ENCODE measurements around the gene CYP4A22. TPM values are rescaled to one million over a fixed set of nuclear protein-coding genes. Genes with fewer than 3 reads are reported as not detected.

The CYP4A22 gene
- total RNA-seq, 1 experiment from 2014 or later: not detected

DNA sequence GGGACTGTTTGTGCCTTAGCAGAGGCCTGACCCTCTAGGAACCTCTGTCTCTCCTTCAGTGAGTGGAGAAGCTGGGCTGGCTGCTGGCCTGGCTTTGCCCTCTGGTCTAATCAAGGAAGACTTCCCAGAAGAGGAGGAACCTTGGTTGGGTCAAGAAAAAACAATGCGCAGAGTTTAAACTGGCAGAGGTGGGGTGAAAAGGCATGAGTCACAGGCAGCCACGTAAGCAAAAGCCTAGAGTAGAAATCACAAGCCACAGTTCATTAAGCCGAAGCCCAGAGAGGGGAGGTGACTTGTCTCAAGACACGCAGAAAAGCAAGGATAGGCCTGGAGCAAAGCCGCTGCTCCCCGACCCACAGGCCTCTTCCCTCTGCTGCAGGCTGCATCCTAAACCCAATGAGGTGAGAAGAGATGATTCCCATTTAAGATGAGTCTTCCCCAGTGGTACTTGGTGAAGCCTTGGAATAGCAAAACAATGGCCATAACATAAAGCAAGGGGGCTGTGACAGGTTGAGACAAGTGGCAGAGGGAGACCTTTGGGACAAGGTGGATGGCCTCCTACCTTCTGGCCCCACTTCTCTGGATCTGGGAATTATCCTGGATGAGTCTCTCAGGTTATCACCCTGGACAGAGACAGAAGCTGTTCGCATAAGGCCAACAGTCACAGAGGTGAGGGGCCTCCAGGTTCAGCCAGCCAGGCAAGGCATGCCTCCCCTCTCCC is 44.9 kb downstream of the CYP4A22 start:
- H2BK120ac ChIP-seq (ENCODE audit: low read depth, low read length, poor library complexity, severe bottlenecking): no peak overlapping the region
- H3K23ac ChIP-seq (ENCODE audit: insufficient read length, low read depth, low read length): no peak overlapping the region
- no peak overlapping the region for H2AFZ ChIP-seq (ENCODE audit: low read length)
- H3K4me1 ChIP-seq (ENCODE audit: insufficient read depth, low read length): 0 out of 2 replicates have a peak, but pooled peaks cover 2% of the 10 kb centered on the region
- no CpG with 5 or more reads among the region's 7 CpGs for WGBS (ENCODE audit: extremely low coverage, insufficient read length, low lambda C conversion rate)
- no peak overlapping the region for H4K8ac ChIP-seq (replicated peaks; ENCODE audit: insufficient read length, low read depth, low read length)
- no peak overlapping the region for H3K4me2 ChIP-seq (ENCODE audit: insufficient read depth, insufficient read length, low read length)
- H3K27me3 ChIP-seq (ENCODE audit: insufficient read depth, low read length): peaks cover 4% of the 10 kb centered on the region; the same call in 1 of the 2 replicates
- no peak overlapping the region for H3K56ac ChIP-seq (ENCODE audit: insufficient read length, low read depth, low read length)
- H3T11ph ChIP-seq (ENCODE audit: low read length): no peak overlapping the region
- Mint-ChIP-seq H3K36me3 (ENCODE audit: insufficient read depth in 1 of 3, low read depth in 3 of 3) (0 out of 7 replicates have a peak, but pooled peaks cover 0 to 3% (median 0%) of the 10 kb centered on the region in 3 experiments), H3K27me3 (ENCODE audit: low read depth) (peaks cover 67% of the 10 kb centered on the region), H3K9me3 (peaks cover 5 to 10% of the 10 kb centered on the region in 2 experiments; a peak in 2 of 5 replicates), H3K4me3 (peak overlapping the region in 1 of 2 experiments; percentile 19; a peak in 1 of 5 replicates), H3K4me1 (peaks cover 16 to 18% of the 10 kb centered on the region in 2 experiments), H3K27ac (peak overlapping the region in 1 of 3 experiments; percentile 52; a peak in 1 of 7 replicates)
- DNase-seq: no peak
- no peak overlapping the region for H3K4ac ChIP-seq (ENCODE audit: low read depth, low read length)
- no peak overlapping the region for H3K18ac ChIP-seq (ENCODE audit: insufficient read length, low read depth, low read length)
- no peak for TF ChIP-seq CTCF (conservative IDR thresholded peaks at IDR 0.05)
- H2BK5ac ChIP-seq (ENCODE audit: insufficient read length, low read length): no peak overlapping the region
- no peaks in the 10 kb centered on the region for H3K79me2 ChIP-seq (ENCODE audit: insufficient read depth, low read length)
- no peak overlapping the region for H4K5ac ChIP-seq (ENCODE audit: insufficient read length, low read depth, low read length)
- no peak overlapping the region for H2AK5ac ChIP-seq (ENCODE audit: insufficient read length, low read length)
- no peaks in the 10 kb centered on the region for H3K9me3 ChIP-seq (ENCODE audit: control insufficient read depth, low read depth, low read length)
- H3K79me1 ChIP-seq (ENCODE audit: insufficient read depth, low read depth, low read length, poor library complexity, severe bottlenecking): no peaks in the 10 kb centered on the region
- no peaks in the 10 kb centered on the region for H4K20me1 ChIP-seq (ENCODE audit: control insufficient read depth, insufficient read depth, insufficient read length)
- H3K23me2 ChIP-seq (ENCODE audit: insufficient read length, low read depth, low read length, poor library complexity, severe bottlenecking): peaks cover 8% of the 10 kb centered on the region
- H2BK15ac ChIP-seq (ENCODE audit: low read depth, low read length): no peak overlapping the region
- H2BK20ac ChIP-seq (ENCODE audit: low read depth, low read length, poor library complexity, severe bottlenecking): no peak overlapping the region
- H4K91ac ChIP-seq (ENCODE audit: insufficient read length, low read depth, low read length): no peak overlapping the region
- H3K9ac ChIP-seq (ENCODE audit: extremely low read depth, insufficient read length, low read length): no peak overlapping the region
- H2BK12ac ChIP-seq (ENCODE audit: insufficient read length, low read depth, low read length): no peak overlapping the region
- no peak overlapping the region for H3K14ac ChIP-seq (ENCODE audit: insufficient read depth, low read length)
- H3K27ac ChIP-seq (ENCODE audit: insufficient read length, low read depth, low read length): no peak overlapping the region
